Psoas muscle (tissue), 8 donors: Measurements from ENCODE around the gene CCL14. TPM values are rescaled to one million over a fixed set of nuclear protein-coding genes. Genes with fewer than 3 reads are reported as not detected.
"Not testable (repeated sequence)": the region's sequence is repeated elsewhere in the genome, so short reads cannot be mapped to it uniquely, and the experiment has no call there.

Experiments used
- ATAC-seq, 4 donors: fragments of 200-7000 bp; cut with Tn5 transposase; one replicate each; pipeline ENCODE4 v1.9.1; 2020; ENCODE audit warnings: moderate library complexity in 3 of 4, mild to moderate bottlenecking in 2 of 4
- DNase-seq, 2 donors: peaks; one replicate each; pipeline ENCODE4 v3.0.0-alpha.2; 2020
- H3K27ac ChIP-seq: fragments of 200-600 bp; one replicate; pipeline ENCODE4 v1.8.0; 2022
- H3K27me3 ChIP-seq, 3 donors: fragments of 200-600 bp in 1 of 3; one replicate each; pipeline versions ENCODE4 v1.6.1 to v1.8.0; 2013 to 2022; ENCODE audit warnings: low read length in 2 of 3, mild to moderate bottlenecking in 2 of 3, moderate library complexity in 1 of 3; ENCODE audit not compliant: insufficient read depth in 3 of 3
- H3K36me3 ChIP-seq, 2 donors: fragments of 200-600 bp in 1 of 2; one replicate each; pipeline versions ENCODE4 v1.6.1 to v1.8.0; 2013 to 2022; ENCODE audit warnings: low read depth in 1 of 2, mild to moderate bottlenecking in 1 of 2, moderate library complexity in 1 of 2; ENCODE audit not compliant: insufficient read depth in 1 of 2
- H3K4me1 ChIP-seq: fragments of 200-600 bp; one replicate; pipeline ENCODE4 v1.8.0; 2022
- H3K4me3 ChIP-seq: fragments of 200-600 bp; one replicate; pipeline ENCODE4 v1.8.0; 2022; ENCODE audit warnings: mild to moderate bottlenecking
- H3K9me3 ChIP-seq: fragments of 200-600 bp; one replicate; pipeline ENCODE4 v1.8.0; 2022
- WGBS, 3 donors: extraction: QIAGEN DNeasy Blood & Tissue Kit; methylation state at CpG; one replicate each; pipeline versions ENCODE4 v1.1.6 to v1.1.7; 2013; 5-methylcytosine and 5-hydroxymethylcytosine counted together
- intact Hi-C, 2 donors: fragments of 100-400 bp; cut with DNase I; formaldehyde crosslinking; loops; one replicate each; pipeline versions ENCODE4 v1.11.0 to v1.14.2; 2022
- polyA plus RNA-seq, 3 donors: library from polyadenylated mRNA; stranded (reverse); fragments of 200-250 nt; gene quantifications; one replicate each; pipeline ENCODE4 v1.2.3, GENCODE V29; 2013
- total RNA-seq, 4 donors: library from RNA; stranded (reverse); fragmentation: NEBNext Ultra II Directional in 2 of 4; extraction: Animal tissue kit (Norgen Biotek cat#: 25700) in 2 of 4; gene quantifications; one replicate each; pipeline versions ENCODE4 v1.2.1 to v1.2.4, GENCODE V29; 2021 to 2023
- TF ChIP-seq, protein P1 (sequence below): fragments of 200-600 bp; IDR thresholded peaks from one replicate; pipeline ENCODE4 v1.8.0; 2022; ENCODE audit warnings: antibody characterized with exemption
- donor health status: healthy with polysubstance abuse.
- donor health status: DM: no; HTN: no; CAD: no; lungs with moderate emphysema.
- donor health status: Bipolar disorder and iron deficiency.
- donor health status: healthy.
- donor health status: DM: yes; HTN: yes; CAD: no.
- donor health status: DM: no; HTN: no; CAD: no.
- donor health status: DM: no; HTN: no; CAD: no.
- donor health status: DM: yes; HTN: yes; CAD: no.

Gene CCL14
- total and polyA plus RNA-seq, 7 donors = 4.2 to 42.2 (median 12.7) TPM

DNA sequence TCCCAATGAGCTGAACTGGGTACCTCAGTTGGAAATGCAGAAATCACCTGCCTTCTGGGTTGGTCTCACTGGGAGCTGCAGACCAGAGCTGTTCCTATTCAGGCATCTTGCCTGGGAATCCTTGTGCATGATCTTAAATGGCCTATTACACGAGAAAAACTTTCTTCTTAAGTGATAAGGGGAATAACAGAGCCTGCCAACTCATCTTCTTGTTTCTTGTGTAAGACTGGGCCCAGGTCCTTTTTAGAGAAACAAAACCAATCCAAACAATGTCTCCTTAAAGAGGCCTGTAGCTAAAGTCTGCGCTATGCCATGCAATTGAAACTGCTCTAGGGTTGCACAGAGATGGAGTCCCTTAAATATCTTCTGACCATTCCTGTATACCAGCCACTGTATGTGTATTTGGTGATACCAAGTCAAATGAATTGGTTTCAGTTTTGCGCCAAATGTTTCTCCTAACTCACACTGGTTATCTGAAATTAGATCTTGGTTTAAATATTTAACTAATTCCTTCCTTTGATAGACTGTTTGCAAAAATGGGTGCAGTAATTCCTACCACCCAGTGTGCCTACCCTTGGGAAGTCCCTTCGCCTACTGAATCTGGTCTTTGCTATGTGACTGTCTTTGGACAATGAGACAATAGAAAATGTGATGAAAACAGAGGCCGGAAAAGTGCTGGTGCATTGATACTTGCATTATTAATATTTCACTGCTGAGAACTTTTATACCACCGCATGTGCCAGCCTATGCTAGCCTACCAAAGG is 37.8 kb upstream of the CCL14 start:
- WGBS, 3 donors = 77 to 85% (median 83%) methylated on average over 6 of the region's 6 CpGs

DNA sequence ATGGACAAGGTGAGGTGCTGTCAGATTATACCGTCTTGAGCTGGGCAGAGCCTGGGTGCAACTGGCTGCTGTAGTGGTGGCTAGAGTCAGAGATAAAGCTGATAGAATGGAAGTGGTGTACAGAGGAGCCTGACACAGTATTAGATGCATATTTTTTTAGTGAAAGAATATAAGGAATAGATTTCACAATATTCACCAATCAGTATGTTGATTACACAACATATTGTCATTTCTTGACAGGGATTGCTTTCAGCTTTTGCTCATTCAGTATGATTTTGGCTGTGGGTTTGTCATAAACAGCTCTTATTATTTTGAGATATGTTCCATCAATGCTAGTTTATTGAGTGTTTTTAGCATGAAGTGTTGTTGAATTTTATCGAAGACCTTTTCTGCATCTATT is 32.9 kb upstream of the CCL14 start:
- ATAC-seq = no peak
- 89 to 91% (median 91%) methylated on average over 2 of the region's 2 CpGs for WGBS, 3 donors
- TF ChIP-seq, protein P1, sequence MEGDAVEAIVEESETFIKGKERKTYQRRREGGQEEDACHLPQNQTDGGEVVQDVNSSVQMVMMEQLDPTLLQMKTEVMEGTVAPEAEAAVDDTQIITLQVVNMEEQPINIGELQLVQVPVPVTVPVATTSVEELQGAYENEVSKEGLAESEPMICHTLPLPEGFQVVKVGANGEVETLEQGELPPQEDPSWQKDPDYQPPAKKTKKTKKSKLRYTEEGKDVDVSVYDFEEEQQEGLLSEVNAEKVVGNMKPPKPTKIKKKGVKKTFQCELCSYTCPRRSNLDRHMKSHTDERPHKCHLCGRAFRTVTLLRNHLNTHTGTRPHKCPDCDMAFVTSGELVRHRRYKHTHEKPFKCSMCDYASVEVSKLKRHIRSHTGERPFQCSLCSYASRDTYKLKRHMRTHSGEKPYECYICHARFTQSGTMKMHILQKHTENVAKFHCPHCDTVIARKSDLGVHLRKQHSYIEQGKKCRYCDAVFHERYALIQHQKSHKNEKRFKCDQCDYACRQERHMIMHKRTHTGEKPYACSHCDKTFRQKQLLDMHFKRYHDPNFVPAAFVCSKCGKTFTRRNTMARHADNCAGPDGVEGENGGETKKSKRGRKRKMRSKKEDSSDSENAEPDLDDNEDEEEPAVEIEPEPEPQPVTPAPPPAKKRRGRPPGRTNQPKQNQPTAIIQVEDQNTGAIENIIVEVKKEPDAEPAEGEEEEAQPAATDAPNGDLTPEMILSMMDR = no peak

More for the DNA sequence above, 37.8 kb upstream of the CCL14 start:
- intact Hi-C loops = no loop called here
- no peaks in the 10 kb centered on the region for H3K36me3 ChIP-seq
- no peak overlapping the region for H3K27ac ChIP-seq
- no peak overlapping the region for H3K4me3 ChIP-seq
- H3K27me3 ChIP-seq = peaks cover 0 to 2% (median 0%) of the 10 kb centered on the region in 3 donors
- H3K9me3 ChIP-seq = no peaks in the 10 kb centered on the region
- H3K4me1 ChIP-seq = no peaks in the 10 kb centered on the region
- no peak for ATAC-seq
- DNase-seq = no peak
- TF ChIP-seq, protein P1 = no peak

DNA sequence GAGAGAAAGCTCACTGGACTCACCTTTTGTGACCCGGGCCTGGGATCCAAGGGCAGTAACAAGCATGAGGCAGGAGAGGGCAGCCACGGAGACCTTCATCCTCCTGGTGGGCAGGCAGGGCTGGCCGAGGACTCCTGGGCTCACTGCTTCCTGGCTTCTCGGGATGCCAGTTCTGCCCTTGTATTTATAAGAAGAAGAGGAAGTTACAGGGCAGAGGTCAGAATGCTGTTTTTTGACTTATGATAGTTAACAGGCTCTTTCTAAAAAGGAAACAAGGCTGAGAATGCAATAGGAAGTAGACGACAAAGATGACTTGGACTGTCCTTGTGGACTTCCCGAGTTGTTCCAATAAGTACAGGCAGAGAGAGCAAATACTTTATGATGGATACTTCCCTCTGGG is 31.3 kb upstream of the CCL14 start, which contains the start of gene CCL23:
TSS of gene CCL23 (minus strand) at position 174 of the 400 bp plus-strand sequence. CDS start at position 99, 75 bp downstream.
- WGBS, 3 donors = 26 to 34% (median 30%) methylated on average over 6 of the region's 6 CpGs
- TF ChIP-seq, protein P1 = no peak
- H3K9me3 ChIP-seq = no peaks in the 10 kb centered on the region
- no peaks in the 10 kb centered on the region for H3K36me3 ChIP-seq
- no peaks in the 10 kb centered on the region for H3K27me3 ChIP-seq
- no peak within 1 kb of the TSS for H3K27ac ChIP-seq
- no peaks in the 10 kb centered on the region for H3K4me1 ChIP-seq
- no peak within 1 kb of the TSS for H3K4me3 ChIP-seq
- ATAC-seq (no peak), DNase-seq (no peak)
- intact Hi-C loops = no loop called here

More for the DNA sequence above, 32.9 kb upstream of the CCL14 start:
- no peaks in the 10 kb centered on the region for H3K36me3 ChIP-seq
- intact Hi-C loops = no loop called here
- no peaks in the 10 kb centered on the region for H3K4me1 ChIP-seq
- no peaks in the 10 kb centered on the region for H3K9me3 ChIP-seq
- H3K27me3 ChIP-seq = no peaks in the 10 kb centered on the region
- no peak for DNase-seq
- H3K4me3 ChIP-seq = no peak overlapping the region
- H3K27ac ChIP-seq = no peak overlapping the region

DNA sequence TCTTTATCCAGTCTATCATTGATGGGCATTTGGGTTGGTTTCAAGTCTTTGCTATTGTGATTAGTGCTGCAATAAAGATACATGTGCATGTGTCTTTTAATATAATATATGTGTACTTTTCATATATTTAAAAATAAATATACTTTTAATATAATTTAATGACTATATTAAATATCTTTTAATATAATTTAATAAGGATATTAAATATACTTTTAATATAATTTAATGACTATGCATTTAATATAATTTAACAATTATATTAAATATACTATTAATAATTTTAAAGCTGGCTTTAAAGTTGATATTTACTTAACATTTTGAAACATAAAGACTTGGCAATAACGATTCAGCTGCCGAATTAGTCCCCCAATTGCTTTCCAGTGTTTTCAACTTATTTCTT is 30.0 kb upstream of the CCL14 start:
- WGBS, 3 donors = 86 to 90% (median 90%) methylated on average over 2 of the region's 2 CpGs
- no peaks in the 10 kb centered on the region for H3K4me1 ChIP-seq
- intact Hi-C loops = no loop called here
- ATAC-seq (no peak), DNase-seq (no peak)
- no peaks in the 10 kb centered on the region for H3K27me3 ChIP-seq
- no peak overlapping the region for H3K27ac ChIP-seq
- H3K9me3 ChIP-seq = no peaks in the 10 kb centered on the region
- TF ChIP-seq, protein P1 = no peak
- no peak overlapping the region for H3K4me3 ChIP-seq
- H3K36me3 ChIP-seq = no peaks in the 10 kb centered on the region

DNA sequence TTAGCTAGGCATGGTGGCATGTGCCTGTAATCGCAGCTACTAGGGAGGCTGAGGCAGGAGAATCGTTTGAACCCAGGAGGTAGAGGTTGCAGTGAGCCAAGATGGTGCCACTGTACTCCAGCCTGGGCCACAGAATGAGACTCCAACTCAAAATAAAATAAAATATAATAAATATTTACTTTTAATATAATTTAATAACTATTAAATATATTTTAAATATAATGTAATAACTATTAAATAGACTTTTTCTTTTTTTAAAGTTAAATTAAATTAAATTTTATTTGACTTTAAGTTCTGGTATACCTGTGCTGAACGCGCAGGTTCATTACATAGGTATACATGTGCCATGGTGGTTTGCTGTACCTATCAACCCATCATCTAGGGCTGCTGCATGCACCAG is 29.4 kb upstream of the CCL14 start:
- DNase-seq, intact Hi-C loops, H3K4me1 ChIP-seq, H3K36me3 ChIP-seq, H3K9me3 ChIP-seq, H3K27ac ChIP-seq, H3K4me3 ChIP-seq, H3K27me3 ChIP-seq, ATAC-seq: not testable (repeated sequence)
- 86 to 94% (median 89%) methylated on average over 4 of the region's 4 CpGs for WGBS, 3 donors
